SU-DHL-6 (cell line): ENCODE data around the gene CHD5.

Experiments
- EZH2phosphoT487 ChIP-seq: fragments of 200-600 bp; sonication (generic), shearing (Covaris generic); conservative IDR thresholded peaks from 2 replicates; pipeline ENCODE4 v1.6.1; 2018; ENCODE audit warnings: mild to moderate bottlenecking, antibody characterized with exemption, low read length, moderate library complexity, mixed read lengths
- TF ChIP-seq, protein P1 (sequence below): fragments of 200-600 bp; sonication (generic); IDR thresholded peaks from one replicate; pipeline ENCODE4 v1.5.1; 2017; ENCODE audit warnings: antibody characterized with exemption, mild to moderate bottlenecking, low read length, moderate library complexity; ENCODE audit not compliant: insufficient read depth, poor library complexity, severe bottlenecking

DNA sequence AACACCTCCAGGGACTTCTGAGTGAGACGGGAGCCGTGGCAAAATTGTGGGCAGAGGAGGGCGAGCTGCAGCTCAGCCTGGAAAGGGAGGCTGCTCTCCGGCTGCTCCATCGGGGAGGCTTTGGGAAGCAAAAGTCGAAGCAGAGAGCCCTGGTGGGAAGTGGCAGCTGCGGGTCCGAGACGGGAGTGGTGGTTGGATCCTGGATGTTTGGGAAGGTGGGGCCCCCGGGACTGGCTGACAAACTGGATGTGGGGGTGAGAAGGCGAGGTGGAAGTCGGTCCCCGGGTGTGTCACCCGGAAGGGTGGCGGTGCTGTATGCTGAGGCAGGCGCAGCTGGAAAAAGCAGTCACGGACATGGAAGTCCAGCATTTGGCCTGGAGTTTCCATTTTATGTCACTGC, 82.3 kb downstream of the CHD5 start:
- TF ChIP-seq, protein P1, sequence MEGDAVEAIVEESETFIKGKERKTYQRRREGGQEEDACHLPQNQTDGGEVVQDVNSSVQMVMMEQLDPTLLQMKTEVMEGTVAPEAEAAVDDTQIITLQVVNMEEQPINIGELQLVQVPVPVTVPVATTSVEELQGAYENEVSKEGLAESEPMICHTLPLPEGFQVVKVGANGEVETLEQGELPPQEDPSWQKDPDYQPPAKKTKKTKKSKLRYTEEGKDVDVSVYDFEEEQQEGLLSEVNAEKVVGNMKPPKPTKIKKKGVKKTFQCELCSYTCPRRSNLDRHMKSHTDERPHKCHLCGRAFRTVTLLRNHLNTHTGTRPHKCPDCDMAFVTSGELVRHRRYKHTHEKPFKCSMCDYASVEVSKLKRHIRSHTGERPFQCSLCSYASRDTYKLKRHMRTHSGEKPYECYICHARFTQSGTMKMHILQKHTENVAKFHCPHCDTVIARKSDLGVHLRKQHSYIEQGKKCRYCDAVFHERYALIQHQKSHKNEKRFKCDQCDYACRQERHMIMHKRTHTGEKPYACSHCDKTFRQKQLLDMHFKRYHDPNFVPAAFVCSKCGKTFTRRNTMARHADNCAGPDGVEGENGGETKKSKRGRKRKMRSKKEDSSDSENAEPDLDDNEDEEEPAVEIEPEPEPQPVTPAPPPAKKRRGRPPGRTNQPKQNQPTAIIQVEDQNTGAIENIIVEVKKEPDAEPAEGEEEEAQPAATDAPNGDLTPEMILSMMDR, result no peak
- no peak for TF ChIP-seq EZH2phosphoT487
